Measurements from ENCODE around the gene SLC35D3. TPM values are rescaled to one million over a fixed set of nuclear protein-coding genes. Genes with fewer than 3 reads are reported as not detected.

SLC35D3 gene
- total RNA-seq, 1 experiment from 2014 or later: 0.39 TPM

DNA sequence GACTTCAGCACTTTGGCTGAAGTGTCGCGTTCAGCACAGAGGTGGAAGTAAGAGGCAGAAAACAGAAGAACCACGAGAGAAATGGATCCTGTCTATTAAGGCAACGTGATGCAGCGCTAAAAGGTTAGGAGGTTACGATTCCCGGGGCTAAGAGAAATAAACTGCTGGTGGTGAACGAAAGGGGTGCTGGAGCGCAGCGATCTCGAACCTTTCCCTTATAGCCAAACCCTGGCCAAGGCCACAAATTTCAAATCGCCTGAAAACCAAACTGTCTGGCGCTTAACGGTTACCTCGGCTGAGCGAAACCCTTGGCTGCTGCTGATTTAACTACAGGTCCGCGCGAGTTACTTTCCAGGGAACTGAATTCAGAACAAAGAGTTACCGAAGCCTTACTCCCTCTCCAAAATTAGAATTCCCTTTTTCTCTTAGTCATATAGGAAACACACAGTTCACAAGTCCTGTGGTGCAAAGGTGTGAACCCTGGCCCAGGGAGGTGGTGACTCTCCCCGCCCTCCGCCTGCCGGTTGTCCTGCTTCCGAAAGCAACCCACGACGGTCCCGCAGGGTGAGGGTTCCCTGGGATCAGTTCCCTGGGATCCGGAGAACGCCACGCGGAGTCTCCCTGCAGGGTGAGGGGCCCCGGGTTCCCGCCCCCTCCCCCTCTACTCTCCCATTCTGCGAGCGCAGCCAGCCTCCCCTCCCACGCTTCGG, 1.3 kb upstream of the SLC35D3 start (continued):
- TF ChIP-seq, protein P1, sequence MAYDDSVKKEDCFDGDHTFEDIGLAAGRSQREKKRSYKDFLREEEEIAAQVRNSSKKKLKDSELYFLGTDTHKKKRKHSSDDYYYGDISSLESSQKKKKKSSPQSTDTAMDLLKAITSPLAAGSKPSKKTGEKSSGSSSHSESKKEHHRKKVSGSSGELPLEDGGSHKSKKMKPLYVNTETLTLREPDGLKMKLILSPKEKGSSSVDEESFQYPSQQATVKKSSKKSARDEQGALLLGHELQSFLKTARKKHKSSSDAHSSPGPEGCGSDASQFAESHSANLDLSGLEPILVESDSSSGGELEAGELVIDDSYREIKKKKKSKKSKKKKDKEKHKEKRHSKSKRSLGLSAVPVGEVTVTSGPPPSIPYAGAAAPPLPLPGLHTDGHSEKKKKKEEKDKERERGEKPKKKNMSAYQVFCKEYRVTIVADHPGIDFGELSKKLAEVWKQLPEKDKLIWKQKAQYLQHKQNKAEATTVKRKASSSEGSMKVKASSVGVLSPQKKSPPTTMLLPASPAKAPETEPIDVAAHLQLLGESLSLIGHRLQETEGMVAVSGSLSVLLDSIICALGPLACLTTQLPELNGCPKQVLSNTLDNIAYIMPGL (CRISPR knock-in tag; IDR thresholded peaks at IDR 0.05): no peak

DNA sequence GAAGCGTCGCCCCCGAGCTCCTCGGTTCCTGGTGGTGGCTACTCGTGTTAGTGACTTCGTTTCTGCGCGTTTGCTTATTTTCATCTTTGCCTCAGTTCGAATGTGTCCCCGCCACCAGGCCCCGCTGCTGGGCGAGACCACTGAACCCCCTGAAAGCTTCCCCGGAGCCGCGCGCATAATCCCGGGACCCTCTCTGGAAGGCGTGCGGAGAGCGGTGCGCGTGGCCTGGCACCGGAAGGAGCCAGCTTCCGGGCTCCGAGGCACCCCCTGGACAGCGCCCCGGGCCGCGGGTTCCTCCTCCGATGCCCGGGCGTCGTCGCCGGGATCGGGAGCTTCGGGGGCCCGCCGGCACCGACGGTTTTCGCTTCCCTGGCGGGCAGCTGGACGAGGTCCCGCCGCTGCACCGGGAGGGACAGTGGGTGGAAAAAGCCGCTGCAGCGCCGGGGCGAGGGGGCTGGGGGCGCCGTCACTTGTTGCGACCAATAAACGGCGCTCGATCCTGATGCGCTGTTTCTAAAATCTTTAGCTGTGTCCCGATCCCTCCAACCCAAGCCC, 643 bp upstream of the SLC35D3 start:
- H3K27me3 Mint-ChIP-seq (ENCODE audit: low read depth): peaks cover 73% of the 10 kb centered on the region
- H3K27ac Mint-ChIP-seq: no peak overlapping the region
- peaks cover 19% of the 10 kb centered on the region for H3K4me1 Mint-ChIP-seq
- H3K4me3 Mint-ChIP-seq: peak overlapping the region; percentile 70
- no peaks in the 10 kb centered on the region for H3K36me3 Mint-ChIP-seq
- CTCF ChIA-PET: interaction anchor here (0.6 to 2.7 kb wide), 10 partner anchors 18 to 1437 kb away, joined by 3 to 16 read pairs (median 5); partner anchors contain the start of genes MAP3K5 and MAP7
- ATAC-seq (peak; percentile 13), DNase-seq (ENCODE audit: low spot score) (peak; percentile 53)
- no peaks in the 10 kb centered on the region for H3K9me3 Mint-ChIP-seq
- POLR2A ChIA-PET: interaction anchor here (1.4 kb wide), 1 partner anchor 123 kb away, joined by 4 read pairs; the partner anchor contains the start of gene IL20RA
- TF ChIP-seq GRHL2 (CRISPR knock-in tag; IDR thresholded peaks at IDR 0.05; ENCODE audit: insufficient replicate concordance, severe bottlenecking) (no peak), FOXK1 (CRISPR knock-in tag; IDR thresholded peaks at IDR 0.05) (0 out of 2 replicates have a peak, but pooled peaks have one; percentile 43), ESRRA (CRISPR knock-in tag; IDR thresholded peaks at IDR 0.05; ENCODE audit: borderline replicate concordance) (peak; percentile 53; the same call in 1 of the 2 replicates), GABPB1 (CRISPR knock-in tag; IDR thresholded peaks at IDR 0.05) (no peak), ETV6 (CRISPR knock-in tag; IDR thresholded peaks at IDR 0.05) (peak; percentile 39; the same call in 1 of the 2 replicates), NR3C1 (CRISPR knock-in tag; conservative IDR thresholded peaks at IDR 0.05; ENCODE audit: low read depth) (no peak), ZNF219 (CRISPR knock-in tag; IDR thresholded peaks at IDR 0.05; ENCODE audit: borderline replicate concordance) (no peak; the same call in 1 of the 2 replicates), TP53 (CRISPR knock-in tag; IDR thresholded peaks at IDR 0.05) (no peak), TEAD1 (CRISPR knock-in tag; IDR thresholded peaks at IDR 0.05) (peak; percentile 18; the same call in 1 of the 2 replicates), ELF4 (CRISPR knock-in tag; IDR thresholded peaks at IDR 0.05; ENCODE audit: low read depth) (no peak), MXD4 (CRISPR knock-in tag; IDR thresholded peaks at IDR 0.05; ENCODE audit: borderline replicate concordance) (no peak), SMAD4 (CRISPR knock-in tag; IDR thresholded peaks at IDR 0.05) (no peak), ZNF423 (CRISPR knock-in tag; IDR thresholded peaks at IDR 0.05) (peak; percentile 54; the same call in 1 of the 2 replicates), ZNF396 (CRISPR knock-in tag; IDR thresholded peaks at IDR 0.05; ENCODE audit: borderline replicate concordance) (no peak)
- TF ChIP-seq, protein P2, sequence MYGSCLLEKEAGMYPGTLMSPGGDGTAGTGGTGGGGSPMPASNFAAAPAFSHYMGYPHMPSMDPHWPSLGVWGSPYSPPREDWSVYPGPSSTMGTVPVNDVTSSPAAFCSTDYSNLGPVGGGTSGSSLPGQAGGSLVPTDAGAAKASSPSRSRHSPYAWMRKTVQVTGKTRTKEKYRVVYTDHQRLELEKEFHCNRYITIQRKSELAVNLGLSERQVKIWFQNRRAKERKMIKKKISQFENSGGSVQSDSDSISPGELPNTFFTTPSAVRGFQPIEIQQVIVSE (CRISPR knock-in tag; IDR thresholded peaks at IDR 0.05; ENCODE audit: borderline replicate concordance): no peak
- TF ChIP-seq, protein P3, sequence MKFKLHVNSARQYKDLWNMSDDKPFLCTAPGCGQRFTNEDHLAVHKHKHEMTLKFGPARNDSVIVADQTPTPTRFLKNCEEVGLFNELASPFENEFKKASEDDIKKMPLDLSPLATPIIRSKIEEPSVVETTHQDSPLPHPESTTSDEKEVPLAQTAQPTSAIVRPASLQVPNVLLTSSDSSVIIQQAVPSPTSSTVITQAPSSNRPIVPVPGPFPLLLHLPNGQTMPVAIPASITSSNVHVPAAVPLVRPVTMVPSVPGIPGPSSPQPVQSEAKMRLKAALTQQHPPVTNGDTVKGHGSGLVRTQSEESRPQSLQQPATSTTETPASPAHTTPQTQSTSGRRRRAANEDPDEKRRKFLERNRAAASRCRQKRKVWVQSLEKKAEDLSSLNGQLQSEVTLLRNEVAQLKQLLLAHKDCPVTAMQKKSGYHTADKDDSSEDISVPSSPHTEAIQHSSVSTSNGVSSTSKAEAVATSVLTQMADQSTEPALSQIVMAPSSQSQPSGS (CRISPR knock-in tag; IDR thresholded peaks at IDR 0.05; ENCODE audit: borderline replicate concordance, low read depth): 0 out of 2 replicates have a peak, but pooled peaks have one; percentile 15
- TF ChIP-seq, protein P4, sequence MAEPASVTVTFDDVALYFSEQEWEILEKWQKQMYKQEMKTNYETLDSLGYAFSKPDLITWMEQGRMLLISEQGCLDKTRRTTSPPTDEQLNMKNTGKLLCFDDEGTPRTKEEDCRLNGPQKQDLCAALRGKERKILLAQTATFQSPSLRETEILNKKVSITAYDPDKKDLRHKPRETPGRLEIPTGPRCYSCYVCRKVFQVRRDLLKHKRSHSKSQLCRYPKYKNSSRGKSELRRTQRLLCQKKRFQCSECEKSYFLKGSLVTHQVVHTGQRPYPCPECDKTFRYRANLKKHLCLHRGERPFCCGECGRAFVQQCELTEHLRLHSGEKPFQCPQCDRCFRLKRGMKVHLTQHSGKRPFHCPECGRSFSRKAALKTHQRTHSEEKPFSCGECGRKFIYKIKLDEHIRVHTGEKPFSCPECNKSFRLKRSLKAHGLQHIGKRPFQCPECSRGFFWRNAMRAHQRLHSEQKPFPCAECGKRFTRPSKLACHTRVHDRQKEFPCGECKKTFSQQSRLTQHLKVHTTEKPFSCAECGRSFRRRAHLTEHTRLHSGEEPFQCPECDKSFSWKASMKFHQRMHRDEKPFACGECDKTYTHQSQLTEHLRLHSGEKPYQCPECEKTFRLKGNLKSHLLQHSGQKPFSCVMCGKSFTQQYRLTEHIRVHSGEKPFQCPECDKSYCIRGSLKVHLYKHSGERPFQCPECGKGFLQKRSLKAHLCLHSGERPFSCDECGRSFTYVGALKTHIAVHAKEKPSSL (CRISPR knock-in tag; conservative IDR thresholded peaks at IDR 0.05): no peak
- TF ChIP-seq, protein P5, sequence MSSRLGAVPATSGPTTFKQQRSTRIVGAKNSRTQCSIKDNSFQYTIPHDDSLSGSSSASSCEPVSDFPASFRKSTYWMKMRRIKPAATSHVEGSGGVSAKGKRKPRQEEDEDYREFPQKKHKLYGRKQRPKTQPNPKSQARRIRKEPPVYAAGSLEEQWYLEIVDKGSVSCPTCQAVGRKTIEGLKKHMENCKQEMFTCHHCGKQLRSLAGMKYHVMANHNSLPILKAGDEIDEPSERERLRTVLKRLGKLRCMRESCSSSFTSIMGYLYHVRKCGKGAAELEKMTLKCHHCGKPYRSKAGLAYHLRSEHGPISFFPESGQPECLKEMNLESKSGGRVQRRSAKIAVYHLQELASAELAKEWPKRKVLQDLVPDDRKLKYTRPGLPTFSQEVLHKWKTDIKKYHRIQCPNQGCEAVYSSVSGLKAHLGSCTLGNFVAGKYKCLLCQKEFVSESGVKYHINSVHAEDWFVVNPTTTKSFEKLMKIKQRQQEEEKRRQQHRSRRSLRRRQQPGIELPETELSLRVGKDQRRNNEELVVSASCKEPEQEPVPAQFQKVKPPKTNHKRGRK (CRISPR knock-in tag; IDR thresholded peaks at IDR 0.05; ENCODE audit: borderline replicate concordance): no peak
- TF ChIP-seq, protein P6, sequence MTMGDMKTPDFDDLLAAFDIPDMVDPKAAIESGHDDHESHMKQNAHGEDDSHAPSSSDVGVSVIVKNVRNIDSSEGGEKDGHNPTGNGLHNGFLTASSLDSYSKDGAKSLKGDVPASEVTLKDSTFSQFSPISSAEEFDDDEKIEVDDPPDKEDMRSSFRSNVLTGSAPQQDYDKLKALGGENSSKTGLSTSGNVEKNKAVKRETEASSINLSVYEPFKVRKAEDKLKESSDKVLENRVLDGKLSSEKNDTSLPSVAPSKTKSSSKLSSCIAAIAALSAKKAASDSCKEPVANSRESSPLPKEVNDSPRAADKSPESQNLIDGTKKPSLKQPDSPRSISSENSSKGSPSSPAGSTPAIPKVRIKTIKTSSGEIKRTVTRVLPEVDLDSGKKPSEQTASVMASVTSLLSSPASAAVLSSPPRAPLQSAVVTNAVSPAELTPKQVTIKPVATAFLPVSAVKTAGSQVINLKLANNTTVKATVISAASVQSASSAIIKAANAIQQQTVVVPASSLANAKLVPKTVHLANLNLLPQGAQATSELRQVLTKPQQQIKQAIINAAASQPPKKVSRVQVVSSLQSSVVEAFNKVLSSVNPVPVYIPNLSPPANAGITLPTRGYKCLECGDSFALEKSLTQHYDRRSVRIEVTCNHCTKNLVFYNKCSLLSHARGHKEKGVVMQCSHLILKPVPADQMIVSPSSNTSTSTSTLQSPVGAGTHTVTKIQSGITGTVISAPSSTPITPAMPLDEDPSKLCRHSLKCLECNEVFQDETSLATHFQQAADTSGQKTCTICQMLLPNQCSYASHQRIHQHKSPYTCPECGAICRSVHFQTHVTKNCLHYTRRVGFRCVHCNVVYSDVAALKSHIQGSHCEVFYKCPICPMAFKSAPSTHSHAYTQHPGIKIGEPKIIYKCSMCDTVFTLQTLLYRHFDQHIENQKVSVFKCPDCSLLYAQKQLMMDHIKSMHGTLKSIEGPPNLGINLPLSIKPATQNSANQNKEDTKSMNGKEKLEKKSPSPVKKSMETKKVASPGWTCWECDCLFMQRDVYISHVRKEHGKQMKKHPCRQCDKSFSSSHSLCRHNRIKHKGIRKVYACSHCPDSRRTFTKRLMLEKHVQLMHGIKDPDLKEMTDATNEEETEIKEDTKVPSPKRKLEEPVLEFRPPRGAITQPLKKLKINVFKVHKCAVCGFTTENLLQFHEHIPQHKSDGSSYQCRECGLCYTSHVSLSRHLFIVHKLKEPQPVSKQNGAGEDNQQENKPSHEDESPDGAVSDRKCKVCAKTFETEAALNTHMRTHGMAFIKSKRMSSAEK (CRISPR knock-in tag; IDR thresholded peaks at IDR 0.05; ENCODE audit: borderline replicate concordance): no peak
